HG02981 (cell line): Measurements from ENCODE around the gene KMT2B.

Source experiments
- ATAC-seq: cut with Tn5 transposase; IDR thresholded peaks from one replicate; pipeline ENCODE4 v1.9.1; 2021; ENCODE audit warnings: mild to moderate bottlenecking, moderate library complexity; ENCODE audit not compliant: unreplicated experiment

The KMT2B gene

DNA sequence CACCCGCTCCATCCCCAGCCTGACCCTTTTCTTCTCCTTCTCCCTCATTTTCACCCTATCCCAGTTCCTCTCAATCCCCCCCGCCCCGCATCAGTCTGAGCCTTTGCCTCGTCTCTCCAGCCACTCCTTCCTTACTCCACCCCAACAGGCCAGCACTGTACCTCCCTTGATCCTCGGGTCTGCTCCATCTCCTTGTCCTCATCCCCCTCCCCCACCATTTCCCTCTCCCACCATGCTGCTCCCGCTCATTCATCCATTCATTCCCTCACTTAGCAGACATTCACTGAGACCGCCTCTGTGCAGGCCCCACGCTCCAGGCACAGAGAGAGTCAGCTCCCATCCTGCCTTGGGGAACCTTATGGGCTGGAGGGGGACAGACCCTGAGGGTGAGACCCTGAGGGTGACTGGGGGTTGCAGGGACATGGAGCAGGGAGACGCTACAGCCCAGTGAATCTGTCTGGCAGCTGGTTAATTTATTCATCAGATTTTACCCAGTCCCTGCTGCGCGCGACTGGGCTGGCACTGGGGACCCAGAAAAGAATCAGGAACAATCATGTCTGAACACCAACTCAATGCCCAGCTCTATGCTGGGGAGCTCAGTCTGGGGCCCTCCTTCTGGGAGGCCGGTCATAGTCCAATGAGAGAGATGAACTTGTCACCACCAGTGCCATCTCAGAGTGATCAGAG, 58.4 kb downstream of the KMT2B start:
- ATAC-seq, result no peak

DNA sequence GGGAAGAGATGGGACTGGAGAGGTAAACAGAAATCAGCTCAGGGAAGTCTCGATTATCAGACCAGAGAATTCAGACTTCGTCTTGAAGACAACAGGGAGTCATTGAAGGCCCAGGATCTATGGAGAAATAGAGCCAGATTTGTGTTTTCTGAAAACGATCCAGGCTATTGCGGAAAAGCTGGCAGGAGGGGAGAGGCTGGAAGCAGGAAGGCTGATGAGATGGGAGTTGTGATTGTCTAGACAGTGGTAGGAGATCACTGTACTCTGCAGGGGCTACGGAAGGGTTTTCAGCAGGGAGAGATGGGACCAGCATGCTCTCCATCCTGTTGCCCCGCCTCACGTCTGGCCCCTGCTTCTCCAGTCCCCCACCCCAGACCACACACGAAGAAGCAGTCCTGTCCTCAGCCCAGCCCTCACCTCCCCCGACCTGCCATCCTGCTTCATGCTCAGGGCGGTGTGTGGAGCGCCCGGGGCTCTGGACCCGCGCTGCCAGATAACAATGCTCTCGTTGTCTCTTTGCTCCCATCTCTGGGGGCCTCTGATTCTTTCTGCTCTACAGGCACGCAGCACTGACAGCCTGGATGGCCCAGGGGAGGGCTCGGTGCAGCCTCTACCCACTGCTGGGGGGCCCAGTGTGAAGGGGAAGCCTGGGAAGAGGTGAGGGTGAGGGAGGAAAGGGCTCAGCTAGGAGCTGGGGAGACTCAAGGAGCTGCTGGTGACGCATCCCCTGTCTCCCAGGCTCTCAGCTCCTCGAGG, 59.5 kb downstream of the KMT2B start:
- no peak for ATAC-seq

GRCh38 chr19:35777961-35778360, 60.2 kb downstream of the KMT2B start:
- no peak for ATAC-seq

- no peak for ATAC-seq
Measured at GRCh38 chr19:35779033-35779432, 61.2 kb downstream of the KMT2B start.

DNA sequence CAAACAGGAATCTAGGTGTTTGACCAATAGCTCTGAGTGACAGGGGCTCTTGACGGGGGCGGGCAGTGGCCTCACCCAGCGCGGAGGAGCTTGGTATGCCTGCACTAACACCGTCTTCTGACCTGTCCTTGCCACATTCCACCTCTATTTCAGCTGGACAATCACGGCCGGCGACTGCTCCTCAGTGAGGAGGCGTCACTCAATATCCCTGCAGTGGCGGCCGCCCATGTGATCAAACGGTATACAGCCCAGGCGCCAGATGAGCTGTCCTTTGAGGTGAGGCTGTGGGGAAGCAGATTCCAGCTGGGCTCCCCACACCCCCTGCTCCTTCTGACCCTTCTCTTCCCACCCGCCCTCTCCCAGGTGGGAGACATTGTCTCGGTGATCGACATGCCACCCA, 62.3 kb downstream of the KMT2B start:
- ATAC-seq, result no peak

DNA sequence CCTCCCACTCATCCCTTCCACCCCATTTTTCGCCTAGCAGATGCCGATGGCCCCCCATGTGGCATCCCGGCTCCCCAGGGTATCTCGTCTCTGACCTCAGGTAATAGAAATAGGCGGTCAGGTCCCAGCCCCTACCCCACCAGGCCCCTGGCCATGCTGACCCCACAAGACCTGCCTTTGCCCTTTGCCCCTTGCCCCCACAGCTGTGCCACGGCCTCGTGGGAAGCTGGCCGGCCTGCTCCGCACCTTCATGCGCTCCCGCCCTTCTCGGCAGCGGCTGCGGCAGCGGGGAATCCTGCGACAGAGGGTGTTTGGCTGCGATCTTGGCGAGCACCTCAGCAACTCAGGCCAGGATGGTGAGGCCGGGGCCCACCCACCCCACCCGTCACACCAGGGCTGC, 62.9 kb downstream of the KMT2B start:
- no peak for ATAC-seq

GRCh38 chr19:35781650-35782049, 63.8 kb downstream of the KMT2B start:
- no peak for ATAC-seq

DNA sequence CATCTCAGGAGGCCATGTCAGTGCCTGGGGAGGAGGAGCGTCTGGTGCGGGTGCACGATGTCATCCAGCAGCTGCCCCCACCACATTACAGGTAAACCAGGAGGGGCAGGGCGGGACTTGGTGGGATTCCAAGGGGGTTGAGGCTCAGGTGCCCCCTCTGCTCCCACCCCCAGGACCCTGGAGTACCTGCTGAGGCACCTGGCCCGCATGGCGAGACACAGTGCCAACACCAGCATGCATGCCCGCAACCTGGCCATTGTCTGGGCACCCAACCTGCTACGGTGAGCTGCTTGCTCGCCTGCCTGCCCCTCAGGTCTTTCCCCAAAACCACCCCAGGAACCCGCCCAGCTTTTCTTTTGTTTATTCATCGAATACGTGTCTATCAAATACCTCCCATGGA, 64.8 kb downstream of the KMT2B start:
- no peak for ATAC-seq

GRCh38 chr19:35783469-35784434, 65.9 kb downstream of the KMT2B start:
- ATAC-seq, result no peak

- no peak for ATAC-seq
Measured at GRCh38 chr19:35784503-35785338, 66.9 kb downstream of the KMT2B start.

- ATAC-seq, result no peak
Measured at GRCh38 chr19:35785339-35785627, 67.5 kb downstream of the KMT2B start.

GRCh38 chr19:35786299-35787160, 68.7 kb downstream of the KMT2B start:
- no peak for ATAC-seq

DNA sequence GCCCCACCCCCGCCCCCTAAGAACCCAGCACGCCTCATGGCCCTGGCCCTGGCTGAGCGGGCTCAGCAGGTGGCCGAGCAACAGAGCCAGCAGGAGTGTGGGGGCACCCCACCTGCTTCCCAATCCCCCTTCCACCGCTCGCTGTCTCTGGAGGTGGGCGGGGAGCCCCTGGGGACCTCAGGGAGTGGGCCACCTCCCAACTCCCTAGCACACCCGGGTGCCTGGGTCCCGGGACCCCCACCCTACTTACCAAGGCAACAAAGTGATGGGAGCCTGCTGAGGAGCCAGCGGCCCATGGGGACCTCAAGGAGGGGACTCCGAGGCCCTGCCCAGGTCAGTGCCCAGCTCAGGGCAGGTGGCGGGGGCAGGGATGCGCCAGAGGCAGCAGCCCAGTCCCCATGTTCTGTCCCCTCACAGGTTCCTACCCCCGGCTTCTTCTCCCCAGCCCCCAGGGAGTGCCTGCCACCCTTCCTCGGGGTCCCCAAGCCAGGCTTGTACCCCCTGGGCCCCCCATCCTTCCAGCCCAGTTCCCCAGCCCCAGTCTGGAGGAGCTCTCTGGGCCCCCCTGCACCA, 69.5 kb downstream of the KMT2B start:
- no peak for ATAC-seq
